T-helper 22 cell (primary cell): ENCODE results near the gene TAS1R3.
"Not testable (repeated sequence)": the region's sequence is repeated elsewhere in the genome, so short reads cannot be mapped to it uniquely, and the experiment has no call there.

Experiments used
- DNase-seq: peaks from one replicate; pipeline ENCODE4 v3.0.0-alpha.2; 2020; ENCODE audit warnings: low read depth

Gene TAS1R3

DNA sequence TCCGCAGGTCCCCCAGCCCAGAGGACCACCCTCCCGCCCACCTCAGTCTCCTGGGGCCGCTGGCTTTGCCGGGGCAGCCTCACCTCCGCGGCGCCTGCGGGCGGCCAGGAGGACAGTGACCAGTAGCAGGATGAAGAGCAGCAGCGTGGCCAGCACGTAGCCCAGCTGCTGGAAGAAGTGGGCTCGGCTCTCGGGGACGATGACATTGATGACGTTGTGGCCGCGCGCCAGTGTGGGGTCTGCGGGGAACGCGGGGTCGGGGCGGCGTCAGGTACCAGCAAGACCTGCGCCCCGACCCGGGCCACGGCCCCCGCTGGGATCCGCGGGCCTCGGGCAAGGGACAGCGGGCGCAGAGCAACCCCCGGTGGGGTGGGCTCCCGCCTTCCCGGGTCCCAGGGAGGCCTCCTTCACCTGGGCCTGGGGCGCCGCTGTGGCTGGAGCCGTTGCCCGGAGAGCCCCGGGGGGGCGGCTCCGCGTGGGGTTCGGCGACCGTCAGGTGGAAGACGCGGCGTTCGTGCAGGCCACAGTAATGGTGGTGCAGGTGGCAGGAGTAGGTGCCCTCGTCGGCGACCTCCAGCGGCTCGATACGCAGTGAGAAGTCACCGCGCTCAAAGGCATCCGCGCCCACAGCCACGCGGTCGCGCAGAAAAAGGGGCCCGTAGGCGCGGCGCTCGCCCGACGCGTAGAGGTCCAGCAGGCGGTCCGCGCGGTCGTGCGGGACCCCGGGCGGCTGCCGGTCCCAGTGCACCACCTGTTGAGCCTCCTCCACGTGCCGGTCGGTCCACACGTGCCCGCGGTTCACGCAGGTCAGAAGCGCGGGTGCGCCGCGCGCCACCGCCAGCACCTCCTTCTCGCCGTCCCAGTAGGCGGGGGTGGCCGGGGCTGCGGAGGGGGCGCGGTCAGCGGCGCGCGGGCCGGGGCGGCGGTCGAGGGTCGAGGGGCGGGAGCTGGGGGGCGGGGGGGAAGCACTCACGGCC is 23.5 kb downstream of the TAS1R3 start:
- DNase-seq = no peak

DNA sequence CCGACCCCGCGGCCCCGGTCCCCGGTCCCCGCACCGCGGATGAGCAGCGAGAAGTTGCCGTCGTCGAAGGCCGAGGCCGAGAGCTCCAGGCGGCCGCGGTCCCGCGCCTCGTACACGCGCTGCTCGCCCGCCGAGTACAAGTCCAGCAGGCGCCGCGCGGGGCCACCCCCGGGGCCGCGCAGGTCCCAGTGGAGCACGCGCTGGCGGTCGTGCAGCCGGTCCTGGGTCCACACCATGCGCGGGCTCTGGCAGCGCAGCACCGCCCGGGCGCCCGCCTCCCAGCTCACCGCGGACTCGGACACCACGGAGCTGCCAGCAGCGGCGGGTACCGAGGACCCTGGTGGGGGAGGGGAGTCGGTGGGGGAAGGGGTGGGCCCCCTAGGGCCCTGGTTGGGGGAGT is 24.3 kb downstream of the TAS1R3 start:
- no peak for DNase-seq

DNA sequence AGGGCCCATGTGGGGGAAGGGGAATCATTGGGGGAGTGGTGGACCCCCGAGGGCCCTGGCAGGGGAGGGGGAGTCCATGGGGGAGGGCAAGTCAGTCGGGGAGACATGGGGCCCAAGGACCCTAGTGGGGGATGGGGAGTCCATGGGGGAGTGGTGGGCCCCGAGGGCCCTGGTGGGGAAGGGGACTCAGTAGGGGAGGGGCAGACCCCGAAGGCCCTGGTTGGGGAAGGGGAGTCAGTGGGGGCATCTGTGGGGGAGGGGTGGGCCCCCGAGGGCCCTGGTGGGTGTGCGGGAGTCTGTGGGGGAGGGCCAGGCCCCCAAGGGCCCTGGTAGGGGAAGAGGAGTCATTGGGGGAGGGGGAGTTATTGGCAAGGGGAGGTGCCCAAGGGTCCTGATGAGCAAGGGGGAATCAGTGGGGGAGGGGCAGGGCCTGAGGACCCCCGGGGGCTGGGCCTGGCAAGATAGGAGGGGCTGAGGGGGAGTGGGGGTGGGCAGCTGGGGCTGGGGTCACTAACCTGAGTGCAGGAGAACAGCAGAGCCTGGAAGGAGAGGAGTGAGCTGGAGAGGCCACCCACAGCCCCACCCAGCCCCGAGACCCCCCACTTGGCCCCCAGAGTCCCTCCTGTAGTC is 25.2 kb downstream of the TAS1R3 start:
- no peak for DNase-seq

DNA sequence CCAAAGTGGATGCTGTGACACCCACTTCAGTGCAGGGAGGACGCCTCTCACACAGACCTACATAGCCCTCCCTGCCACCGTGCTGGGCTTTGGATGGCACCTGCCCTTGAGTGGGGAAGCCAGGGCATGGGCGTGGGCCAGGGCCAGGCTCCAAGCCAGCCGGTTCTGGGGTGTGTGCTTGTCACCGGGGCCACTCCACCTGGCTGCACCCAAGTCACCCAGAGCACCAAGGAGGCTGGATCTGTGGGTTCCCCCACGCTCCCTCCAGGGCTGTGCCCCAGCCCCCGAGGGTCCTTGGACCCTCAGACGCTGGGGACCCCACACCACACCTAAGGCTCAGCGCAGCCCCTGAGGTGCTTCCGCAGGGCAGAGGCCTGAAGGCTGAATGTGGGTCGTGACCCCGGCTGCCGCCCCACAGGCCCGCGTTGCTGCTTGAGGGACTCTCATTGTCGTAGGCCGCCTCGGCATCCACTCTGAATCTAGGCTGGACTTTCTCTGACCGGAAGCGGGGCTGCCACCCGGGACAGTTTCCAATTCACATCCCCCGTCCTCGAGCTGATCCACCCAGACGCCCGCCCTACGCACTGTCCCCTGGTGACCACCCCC is 25.8 kb downstream of the TAS1R3 start:
- DNase-seq = no peak

DNA sequence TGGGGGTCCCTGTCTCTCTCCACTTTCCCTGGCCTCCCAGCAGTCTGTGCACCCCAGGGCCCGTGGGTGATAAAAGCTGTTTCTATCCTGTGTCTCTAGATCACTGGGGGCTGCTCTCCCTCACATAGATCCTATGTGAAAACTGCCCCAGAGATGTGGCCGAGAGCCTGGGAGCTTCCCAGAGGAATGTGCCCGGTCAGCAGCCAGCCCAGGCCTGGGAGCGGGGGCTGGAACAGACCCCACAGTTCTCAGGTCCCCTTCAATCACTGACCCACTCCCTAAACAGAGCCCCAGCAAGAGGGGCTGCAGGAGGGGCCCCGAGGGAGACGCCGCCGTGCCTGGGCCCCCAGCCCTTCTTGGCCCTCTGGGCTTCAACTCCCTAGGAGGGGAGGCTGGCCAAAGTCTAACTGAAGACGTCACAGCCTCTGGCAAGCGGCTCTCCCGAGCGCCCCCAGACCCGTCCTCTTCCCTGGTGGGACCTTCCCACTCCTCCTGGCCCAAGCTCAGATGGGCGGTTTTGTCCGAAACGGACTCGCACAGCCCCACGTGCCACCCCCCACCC is 26.9 kb downstream of the TAS1R3 start:
- DNase-seq = no peak

DNA sequence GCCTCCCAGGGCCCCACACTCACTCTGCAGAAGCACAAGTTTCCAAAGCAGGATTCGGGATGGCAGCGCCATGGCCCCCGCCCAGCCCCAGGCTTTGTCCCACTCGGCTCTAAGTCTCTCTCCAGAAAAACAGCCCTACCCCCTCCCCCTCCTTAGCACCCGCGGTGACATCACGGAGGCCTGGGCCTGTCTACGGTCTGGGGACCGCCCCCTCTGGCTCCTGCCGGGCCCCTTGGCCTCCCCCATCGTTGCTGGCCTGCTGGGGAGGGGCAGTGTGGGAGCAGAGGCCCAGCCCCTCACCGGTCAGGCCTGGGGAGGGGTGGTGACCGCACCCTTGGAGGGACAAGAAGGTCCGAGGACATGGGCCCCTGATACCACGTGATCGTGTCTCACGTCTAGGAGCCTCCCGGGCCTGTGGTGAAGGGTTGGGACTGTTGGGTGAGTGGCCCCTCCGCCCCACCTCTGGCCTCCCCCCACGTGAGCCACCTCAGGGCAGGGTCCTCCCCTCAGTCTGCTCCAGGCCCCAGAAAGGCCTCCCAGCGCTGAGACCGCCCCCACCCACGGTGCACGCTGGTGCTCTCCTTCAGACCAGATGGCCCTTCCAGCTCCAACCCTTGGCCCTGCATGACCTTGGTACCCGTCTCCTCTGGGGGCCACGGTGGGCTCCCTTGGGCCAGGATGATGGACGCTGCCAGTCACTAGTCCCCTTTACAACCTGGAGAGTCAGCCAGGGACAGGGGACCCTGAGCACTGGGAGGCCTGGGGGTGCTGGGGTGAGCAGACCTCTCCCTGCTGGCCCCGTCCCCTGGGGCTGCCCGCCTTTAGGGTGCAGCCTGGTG is 27.6 kb downstream of the TAS1R3 start, which contains the start of gene MXRA8:
TSS of gene MXRA8 (minus strand) at position 123 of the 839 bp plus-strand sequence. CDS start at position 72, 51 bp downstream.
- no peak for DNase-seq

DNA sequence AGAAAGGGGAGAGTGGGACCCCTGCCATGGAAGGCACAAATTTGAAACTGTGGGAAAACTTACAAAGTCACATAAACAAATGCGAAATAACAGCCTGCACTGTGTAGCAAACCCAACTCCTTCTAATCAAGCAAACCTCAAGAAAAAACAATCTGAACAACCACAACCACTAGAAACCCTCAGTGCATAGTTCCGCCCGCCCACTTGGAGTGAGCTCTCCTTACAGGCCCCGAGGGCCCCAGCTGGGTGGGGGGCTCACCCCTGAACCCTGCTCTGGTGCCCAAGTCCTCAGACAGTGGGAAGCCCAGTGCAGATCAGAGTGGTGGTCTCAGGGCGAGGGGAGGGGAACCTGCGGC is 28.2 kb downstream of the TAS1R3 start:
- no peak for DNase-seq

DNA sequence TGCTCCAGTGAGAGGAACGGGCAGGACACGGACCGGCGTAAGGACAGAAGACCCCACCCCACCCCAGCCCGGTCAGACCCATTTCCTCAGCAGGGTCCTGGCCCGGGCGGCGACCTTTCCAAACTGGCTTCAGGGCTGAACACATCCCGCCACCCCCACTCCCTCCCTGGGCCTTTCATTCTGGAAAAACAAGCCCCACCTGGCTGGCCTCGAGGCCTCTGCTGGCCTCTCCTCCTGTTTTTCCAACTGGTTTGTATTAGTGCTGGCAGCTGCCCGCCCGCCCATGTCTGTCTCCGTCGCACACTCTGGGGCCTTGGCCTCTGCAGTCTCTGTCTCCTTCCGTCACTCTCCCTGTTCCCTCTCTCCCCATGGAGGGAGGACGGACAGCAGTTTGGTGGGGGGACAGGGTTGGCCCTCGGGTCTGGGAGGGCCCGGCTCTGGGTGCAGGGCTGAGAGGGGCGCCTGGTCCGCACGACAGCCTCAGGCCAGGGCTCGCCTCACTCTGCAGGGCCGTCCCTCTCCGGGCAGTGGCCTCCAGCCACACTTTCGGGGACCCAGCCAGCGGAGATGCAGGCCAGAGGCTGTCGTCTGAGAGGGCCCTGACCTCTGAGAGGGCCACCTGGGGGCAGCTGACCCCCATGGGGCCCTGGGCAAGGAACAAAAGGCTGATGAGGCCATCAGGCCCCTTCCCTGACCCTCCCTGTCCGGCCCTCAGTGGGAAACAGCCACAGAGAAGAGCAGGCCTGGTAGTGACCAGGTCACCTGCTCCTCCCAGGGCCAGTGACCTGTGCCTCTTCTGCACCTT is 28.8 kb downstream of the TAS1R3 start:
- no peak for DNase-seq

DNA sequence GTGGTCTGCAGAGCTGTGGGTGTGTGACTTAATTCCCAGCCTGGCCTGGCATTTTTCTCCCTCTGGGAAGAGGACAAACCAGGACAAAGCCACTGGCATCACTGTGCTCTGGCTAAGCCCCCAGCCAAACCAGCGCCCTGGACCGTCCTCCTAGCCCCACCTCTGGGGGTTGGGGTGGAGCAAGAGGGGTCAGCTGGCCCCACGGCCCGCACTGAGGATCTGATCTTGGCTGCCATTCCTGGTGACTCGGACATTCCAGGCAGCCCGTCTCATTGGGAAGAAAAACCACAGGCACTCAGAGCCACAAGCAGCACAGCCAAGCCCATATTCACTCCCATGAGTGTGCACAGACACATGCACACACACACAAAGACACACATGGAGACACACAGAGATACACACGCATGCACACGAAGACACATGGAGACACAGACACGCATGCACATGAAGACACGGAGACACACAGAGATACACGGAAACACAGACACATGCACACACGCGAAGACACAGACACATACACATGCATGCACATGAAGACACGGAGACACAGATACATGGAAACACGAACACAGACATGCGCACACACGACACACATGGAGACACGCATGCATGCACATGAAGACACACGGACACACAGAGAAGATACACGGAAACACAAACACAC is 29.6 kb downstream of the TAS1R3 start:
- DNase-seq = no peak

DNA sequence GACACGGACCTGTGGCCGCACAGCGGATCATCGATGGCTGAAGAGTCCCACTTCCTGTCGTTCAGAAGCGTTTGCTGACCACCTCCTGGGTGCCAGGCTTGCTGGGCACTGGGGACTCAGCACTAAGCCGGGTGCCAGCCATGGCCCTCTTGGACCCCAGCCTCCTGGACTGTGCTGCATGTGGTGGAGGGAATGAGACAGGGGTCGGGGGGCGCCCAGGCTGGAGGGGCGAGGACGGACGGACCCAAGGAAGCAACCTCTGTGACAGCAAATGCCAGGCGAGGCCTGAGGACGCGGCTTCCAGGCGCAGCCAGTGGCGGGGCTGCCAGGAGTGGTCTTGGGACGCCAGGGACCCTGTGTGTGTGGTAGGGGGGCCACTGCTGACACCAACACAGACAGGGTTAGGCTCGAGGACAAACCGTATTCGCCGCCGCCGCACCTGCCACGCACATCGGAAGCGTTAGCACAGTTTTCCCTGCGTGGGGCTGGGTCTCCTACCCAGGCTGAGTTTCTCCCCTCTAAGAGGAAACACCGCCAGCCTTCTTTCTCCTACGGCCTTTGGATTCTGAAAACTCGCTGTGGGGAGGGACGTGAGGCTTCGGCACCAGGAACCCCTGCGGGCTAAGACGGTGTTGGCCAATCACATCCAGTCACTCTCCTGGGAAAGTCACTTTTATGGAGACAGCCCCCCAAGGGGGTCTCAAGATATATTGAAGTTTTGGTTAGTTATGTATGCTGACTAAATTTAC is 30.3 kb downstream of the TAS1R3 start:
- no peak for DNase-seq

DNA sequence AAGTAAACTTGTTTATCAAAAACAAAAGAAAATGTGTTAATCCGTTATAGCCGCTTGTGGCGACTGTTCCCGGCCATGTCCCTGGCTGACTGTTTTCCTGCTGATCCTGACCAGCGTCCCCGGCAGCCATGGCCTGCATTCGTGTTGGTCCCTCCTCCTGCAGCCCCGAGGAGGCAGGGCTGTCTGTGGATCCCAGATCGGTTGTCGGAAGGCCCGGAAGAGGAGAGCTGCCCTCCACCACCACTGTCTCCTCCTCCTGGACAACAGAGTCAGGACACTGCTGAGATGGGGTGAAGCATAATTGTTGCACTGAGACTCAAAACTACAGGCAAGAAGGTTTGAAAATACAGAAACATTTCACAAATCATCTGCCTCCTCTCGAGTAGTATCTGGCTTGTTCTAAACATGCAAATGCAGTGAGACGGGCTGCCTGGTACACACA is 30.9 kb downstream of the TAS1R3 start:
- no peak for DNase-seq

DNA sequence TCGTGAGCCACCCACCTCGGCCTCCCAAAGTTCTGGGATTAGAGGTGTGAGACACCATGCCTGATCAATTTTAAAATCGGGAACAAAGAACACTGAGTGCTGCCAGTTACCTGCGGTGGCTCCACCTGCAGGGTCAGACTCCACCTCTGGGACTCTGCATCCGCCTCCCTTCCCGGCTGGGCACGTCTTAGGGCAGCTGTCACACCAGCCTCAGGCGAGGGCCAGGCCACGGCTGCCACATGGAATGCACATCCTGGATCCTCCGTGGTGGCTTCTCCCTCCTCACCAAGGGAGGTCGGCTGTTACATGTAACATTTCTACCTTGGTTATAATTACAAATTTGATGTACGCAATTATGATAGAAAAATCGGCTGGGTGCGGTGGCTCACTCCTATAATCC is 33.2 kb downstream of the TAS1R3 start:
- DNase-seq = no peak

DNA sequence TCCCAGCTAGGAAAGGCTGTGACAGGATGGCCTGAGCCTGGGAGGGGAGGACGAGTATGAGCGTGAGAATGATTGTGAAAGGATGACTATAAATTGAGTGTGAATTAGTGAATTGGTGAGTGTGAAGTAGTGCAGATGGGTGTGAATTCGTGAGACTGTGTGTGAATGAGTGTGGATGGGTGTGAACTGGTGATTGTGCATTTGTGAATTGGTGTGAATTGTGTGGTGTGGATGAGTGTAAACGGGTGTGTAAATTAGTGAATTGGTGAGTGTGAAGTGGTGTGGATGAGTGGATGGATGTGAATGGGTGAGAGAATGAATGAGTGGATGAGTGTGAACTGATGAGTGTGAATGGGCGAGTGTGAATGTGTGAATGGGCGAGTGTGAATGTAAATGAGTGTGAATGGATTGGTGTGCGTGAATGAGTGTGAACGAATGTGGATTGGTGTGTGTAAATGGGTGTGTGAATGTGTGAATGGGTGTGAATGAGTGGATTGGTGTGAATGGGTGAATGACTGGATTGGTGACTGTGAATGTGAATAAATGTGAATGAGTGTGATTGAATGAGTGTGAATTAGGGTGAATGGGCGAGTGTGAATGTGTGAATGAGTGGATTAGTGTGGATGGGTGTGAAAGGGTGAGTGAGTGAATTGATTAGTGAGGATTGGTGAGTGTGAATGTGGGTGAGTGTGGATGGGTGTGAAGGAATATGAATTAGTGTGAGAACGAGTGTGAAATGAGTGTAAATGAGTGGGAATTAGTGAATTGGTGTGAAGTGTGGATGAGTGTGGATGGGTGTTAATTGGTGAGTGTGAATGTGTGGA is 35.0 kb downstream of the TAS1R3 start:
- no peak for DNase-seq

DNA sequence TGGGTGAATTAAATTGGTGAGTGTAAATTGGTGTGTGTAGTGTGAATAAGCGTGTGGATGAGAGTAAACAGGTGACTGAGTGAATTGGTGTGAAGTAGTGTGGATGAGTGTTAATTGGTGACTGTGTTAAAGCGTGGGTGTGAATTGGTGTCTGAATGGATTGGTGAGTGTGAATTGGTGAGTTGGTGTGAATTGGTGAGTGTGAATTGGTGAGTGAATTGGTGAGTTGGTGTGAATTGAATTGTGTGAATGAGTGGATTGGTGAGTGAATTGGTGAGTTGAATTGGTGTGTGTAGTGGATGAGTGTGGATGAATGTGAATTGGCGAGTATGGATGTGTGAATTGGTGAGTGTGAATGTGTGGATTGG is 35.6 kb downstream of the TAS1R3 start:
- DNase-seq = no peak

DNA sequence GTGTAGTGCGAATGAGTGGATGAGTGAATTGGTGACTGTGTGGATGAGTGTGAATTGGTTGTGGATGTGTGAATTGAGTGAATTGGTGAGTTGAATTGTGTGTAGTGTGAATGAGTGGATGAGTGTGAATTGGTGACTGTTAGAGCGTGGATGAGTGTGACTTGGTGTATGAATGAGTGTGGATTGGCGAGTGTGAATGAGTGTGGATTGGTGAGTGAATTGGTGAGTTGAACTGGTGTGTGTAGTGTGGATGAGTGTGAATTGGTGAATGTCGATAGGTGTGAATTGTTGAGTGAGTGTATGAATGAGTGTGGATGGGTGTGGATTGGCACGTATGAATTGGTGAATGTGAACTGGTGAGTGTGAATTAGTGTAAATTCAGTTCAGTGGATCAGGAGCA is 36.2 kb downstream of the TAS1R3 start:
- DNase-seq = no peak

DNA sequence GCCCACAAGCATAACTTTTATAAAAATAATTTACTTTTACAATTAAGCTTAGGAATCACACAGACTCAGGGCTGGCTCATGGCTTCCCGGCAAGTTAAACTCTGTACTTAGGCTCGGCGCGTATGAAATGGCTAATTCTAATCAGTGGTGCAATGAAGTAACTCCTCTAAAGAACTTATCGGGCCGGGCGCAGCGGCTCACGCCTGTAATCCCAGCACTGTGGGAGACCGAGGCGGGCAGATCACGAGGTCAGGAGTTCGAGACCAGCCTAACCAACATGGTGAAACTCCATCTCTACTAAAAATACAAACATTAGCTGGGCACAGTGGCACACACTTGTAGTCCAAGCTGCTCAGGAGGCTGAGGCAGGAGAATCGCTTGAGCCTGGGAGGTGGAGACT is 39.0 kb downstream of the TAS1R3 start:
- DNase-seq = not testable (repeated sequence)

DNA sequence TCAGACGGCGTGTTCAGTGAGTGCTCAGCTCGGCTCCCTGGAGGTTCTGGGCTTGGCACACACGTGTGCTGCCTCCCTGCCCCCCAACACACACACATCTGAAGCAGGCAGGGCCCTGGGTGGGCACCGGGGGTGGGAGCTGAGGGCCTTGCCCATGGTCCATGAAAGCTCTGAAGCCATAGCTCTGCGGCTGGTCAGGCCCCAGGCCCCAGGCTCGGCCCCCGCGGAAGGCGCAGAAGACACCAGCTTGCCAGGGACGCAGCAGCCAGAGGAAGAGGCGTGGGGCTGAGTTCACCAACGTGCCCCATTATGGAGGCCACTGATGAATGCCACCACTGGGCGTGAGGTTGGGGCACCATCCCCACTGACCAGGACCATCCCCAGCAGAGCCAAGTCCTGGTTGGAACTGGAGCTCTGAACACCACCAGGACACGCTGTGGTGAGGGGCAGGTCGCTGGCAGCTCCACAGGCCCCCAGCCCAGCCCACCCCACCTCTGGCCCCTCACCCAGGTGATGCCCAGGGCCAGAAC is 39.8 kb downstream of the TAS1R3 start:
- DNase-seq = no peak

DNA sequence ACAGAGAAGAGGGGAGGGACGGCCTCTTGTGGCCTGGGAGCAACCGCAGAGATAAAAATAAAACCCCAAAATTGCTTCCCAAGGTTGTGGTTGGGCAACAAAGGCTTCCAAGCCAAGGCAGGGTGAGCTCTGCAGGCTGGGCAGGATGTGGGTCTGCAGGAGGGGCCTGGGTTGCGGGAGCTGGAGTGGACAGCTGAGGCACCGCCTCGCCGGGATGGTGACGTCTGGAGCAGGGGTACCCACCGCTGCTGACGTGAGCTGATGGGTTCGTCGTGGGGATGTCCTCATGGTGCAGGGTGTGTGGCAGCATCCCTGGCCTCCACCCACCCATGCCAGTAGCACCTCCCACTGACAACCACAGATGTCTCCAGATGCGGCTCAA is 40.3 kb downstream of the TAS1R3 start:
- peak; percentile 87 for DNase-seq
